Fibroblast of upper back skin (primary cell): Measurements from ENCODE around the gene MLH1.

Experiments
- DNase-seq: peaks from one replicate; pipeline ENCODE4 v3.0.0-alpha.2; 2013

MLH1 gene

GRCh38 chr3:36981006-36981405 is 12.3 kb upstream of the MLH1 start:
- DNase-seq: no peak

- no peak for DNase-seq
Measured at GRCh38 chr3:36988356-36988755, 5.0 kb upstream of the MLH1 start.

GRCh38 chr3:36989005-36989404 is 4.3 kb upstream of the MLH1 start:
- no peak for DNase-seq

DNA sequence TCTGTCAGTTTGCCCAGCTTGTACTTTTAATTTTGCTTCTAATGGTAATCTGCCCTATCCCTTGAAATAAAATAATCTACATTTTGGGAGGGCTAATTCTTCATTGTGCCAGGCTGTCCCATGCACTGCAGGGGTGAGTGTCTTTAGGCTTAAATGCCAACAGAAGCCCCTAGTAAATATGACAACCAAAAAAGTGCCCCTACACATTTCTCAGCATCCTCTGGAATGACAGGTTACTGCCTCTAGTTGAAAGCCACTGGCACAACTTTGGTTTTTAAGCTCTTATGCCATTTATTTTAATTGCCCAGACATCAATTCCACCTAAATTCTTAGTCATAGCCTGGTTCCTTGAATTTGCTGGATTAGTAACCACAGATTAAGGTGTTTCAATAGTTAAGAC is 3.8 kb upstream of the MLH1 start:
- no peak for DNase-seq

DNA sequence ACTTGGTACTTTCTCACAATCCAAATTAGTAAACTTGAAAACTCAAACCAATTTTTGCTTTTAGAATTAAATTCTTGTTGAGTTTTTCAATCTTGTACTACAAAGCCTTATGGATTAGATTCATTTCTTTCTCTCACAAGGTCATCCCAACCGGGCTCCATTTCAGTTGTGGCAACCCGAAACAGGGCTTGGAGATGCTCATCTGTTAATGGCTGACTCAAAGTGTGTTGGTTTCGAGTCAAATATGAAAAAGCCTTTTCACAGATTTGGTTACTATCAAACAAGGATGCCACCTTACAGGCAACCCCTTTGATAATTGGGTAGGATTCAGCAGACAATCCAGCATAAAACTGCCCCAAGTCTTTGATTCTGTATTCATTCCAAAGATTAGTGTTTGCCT is 2.2 kb upstream of the MLH1 start:
- no peak for DNase-seq

- peak; percentile 64 for DNase-seq
Measured at GRCh38 chr3:36991923-36992805, 1.2 kb upstream of the MLH1 start.

- DNase-seq: no peak
Measured at GRCh38 chr3:36992806-36993325, 452 bp upstream of the MLH1 start, which contains the start of gene EPM2AIP1. Gene EPM2AIP1 (minus strand): TSS chr3:36993131. CDS start chr3:36993077, 54 bp downstream.

DNA sequence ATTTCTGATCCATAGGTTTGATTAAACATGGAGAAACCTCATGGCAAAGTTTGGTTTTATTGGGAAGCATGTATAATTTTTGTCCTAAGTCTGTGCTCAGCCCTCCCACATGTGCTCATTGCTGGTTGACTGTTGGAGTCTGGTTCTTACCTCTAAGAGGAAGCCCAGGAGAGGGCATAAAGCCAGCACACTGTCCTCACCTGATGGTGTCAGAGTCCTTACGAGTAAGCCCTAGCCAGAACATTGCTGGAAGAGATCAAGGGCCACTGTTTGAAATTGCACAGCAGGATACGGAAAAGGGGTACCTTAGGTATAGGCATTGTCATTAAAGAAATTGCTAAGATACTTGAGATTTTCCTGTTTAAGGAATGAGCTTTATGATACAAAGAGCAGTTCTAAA is 21.3 kb downstream of the MLH1 start:
- DNase-seq: no peak

GRCh38 chr3:37015642-37016041 is 22.3 kb downstream of the MLH1 start:
- no peak for DNase-seq

- DNase-seq: no peak
Measured at GRCh38 chr3:37016903-37017302, 23.6 kb downstream of the MLH1 start.

DNA sequence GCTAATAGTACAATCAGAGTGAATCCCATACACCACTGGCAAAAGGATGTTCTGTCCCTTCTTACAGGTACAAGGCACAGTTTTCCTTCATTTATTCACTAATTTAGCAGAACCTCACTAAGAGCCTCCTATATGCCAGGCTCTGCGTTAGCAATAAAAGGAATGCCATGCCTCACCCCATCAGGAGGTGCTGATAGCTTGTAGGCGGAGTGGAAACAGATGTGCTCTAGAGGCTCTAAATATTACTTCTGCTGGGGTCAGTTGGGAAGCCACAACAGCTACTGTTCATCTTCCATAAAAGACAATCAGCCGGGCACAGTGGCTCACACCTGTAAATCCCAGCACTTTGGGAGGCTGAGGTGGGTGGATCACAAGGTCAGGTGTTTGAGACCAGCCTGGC is 24.4 kb downstream of the MLH1 start:
- no peak for DNase-seq

DNA sequence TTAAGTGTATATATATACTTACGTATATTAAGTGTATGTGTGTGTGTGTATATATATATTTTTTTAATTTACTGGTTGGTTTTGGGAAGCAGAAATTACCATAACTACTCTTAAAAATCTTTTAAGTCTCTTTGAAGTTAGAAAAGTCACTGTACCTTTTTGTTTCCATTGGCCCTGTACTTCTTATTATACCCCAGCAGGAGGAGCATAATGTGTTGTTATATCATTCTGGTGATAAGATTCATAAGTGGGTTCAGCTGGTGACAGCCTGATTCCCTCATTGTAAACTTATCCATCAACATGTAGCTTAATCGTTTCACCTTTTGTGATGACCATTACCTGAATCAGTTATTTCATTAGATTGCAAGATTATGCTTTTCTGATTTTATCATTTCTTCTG is 30.8 kb downstream of the MLH1 start:
- peak; percentile 21 for DNase-seq

GRCh38 chr3:37024820-37025405 is 31.6 kb downstream of the MLH1 start:
- no peak for DNase-seq

GRCh38 chr3:37025561-37026335 is 32.4 kb downstream of the MLH1 start:
- DNase-seq: no peak

GRCh38 chr3:37026851-37027250 is 33.5 kb downstream of the MLH1 start:
- DNase-seq: no peak

- DNase-seq: no peak
Measured at GRCh38 chr3:37028329-37028728, 35.0 kb downstream of the MLH1 start.

GRCh38 chr3:37029111-37029510 is 35.8 kb downstream of the MLH1 start:
- no peak for DNase-seq

DNA sequence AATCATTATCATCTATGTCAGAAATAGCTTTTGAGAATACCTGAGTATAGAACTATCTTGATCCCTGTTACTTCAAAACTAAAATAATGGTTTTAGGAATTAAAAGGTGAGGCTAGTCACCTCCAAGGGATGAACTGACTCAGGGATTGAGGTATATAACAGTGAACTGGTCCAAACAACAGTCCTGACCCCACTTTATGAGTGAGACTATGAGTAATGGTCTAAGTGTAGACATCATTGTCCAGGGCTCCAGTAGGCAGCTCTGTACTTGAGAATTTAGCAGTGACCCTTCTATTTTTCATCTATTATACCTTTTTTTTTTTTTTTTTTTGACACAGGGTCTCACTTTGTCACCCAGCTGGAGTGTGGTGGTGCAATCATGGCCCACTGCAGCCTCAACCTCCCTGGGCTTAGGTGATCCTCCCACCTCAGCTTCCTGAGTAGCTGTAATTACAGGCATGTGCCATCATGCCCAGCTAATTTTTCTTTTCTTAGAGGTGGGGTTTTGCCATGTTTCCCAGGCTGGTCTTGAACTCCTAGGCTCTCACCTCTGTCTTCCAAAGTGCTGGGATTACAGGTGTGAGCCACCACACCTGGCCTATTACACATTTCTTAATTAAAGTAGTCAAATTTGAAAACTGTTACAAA is 36.3 kb downstream of the MLH1 start:
- no peak for DNase-seq

- no peak for DNase-seq
Measured at GRCh38 chr3:37030588-37030987, 37.3 kb downstream of the MLH1 start.

GRCh38 chr3:37031096-37031682 is 37.9 kb downstream of the MLH1 start:
- no peak for DNase-seq

DNA sequence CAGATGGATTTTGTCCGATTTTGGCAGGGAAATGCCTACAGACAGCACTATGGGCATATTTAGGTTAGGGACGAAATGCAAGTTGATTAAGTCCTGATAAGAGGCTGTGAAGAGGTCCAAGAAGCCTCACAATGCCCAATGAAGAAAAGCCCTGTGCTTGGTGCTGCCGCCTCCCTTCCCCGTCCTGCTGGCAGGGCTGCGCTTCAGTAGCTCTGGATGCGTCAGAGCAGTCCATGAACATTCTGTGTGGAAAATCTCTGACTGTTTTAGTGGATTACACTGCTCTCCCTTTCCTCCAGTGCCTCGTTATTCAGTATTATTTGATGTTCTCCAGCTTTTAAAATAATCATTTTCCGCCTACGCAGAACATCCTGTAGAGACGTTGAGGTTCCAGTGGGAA is 39.6 kb downstream of the MLH1 start:
- DNase-seq: no peak

DNA sequence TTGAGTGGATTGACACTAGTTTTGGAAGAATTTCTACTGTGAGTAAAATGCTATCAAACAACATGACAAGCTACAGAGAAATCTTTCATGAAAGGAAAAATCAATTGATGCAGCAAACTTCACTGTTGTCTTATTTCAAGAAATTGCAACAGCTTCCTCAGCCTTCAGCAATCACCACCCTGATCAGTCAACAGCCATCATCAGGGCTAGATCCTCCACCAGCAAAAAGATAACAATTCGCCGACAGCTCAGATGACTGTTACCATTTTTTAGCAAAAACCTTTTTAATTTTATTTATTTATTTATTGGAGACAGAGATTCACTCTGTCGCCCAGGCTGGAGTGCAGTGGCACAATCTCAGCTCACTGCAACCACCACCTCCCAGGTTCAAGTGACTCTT is 44.0 kb downstream of the MLH1 start:
- DNase-seq: no peak
